Astrocyte (in vitro differentiated cells and primary cell): Measurements from ENCODE around the gene TLX2. TPM values are rescaled to one million over a fixed set of nuclear protein-coding genes. Genes with fewer than 3 reads are reported as not detected.
A peak's percentile ranks its signal among the peaks of the same experiment; 100 is the strongest.

Source experiments
- DNase-seq: peaks from one replicate; pipeline ENCODE4 v3.0.0-alpha.2; 2010; ENCODE audit warnings: low read depth
- FAIRE-seq: peaks from 2 replicates; lab custom pipeline; 2011; peaks lifted over from hg19 to GRCh38; lab: Jason Lieb, UNC
- H2AFZ ChIP-seq: 2 replicates; pipeline ENCODE4 v1.6.0; 2012; ENCODE audit warnings: low read depth, low read length, inconsistent platforms
- H3K27ac ChIP-seq: 2 replicates; pipeline ENCODE4 v1.5.1; 2011; ENCODE audit warnings: low read depth, low read length, inconsistent platforms
- H3K27me3 ChIP-seq: 2 replicates; pipeline ENCODE4 v1.6.0; 2011; ENCODE audit warnings: low read length, inconsistent platforms; ENCODE audit not compliant: insufficient read depth
- H3K36me3 ChIP-seq: 2 replicates; pipeline ENCODE4 v1.5.1; 2011; ENCODE audit warnings: low read length, inconsistent platforms; ENCODE audit not compliant: insufficient read depth
- H3K4me1 ChIP-seq: 2 replicates; pipeline ENCODE4 v1.5.1; 2011; ENCODE audit warnings: low read length, inconsistent platforms; ENCODE audit not compliant: insufficient read depth
- H3K4me2 ChIP-seq: 2 replicates; pipeline ENCODE4 v1.6.0; 2012; ENCODE audit warnings: low read length, inconsistent platforms
- H3K4me3 ChIP-seq: 2 replicates; pipeline ENCODE4 v1.5.1; 2011; ENCODE audit warnings: low read depth, mild to moderate bottlenecking, low read length, inconsistent platforms; ENCODE audit not compliant: insufficient read depth
- H3K79me2 ChIP-seq: 2 replicates; pipeline ENCODE4 v1.6.0; 2012; ENCODE audit warnings: mild to moderate bottlenecking, low read length, inconsistent platforms; ENCODE audit not compliant: insufficient read depth
- H3K9ac ChIP-seq: 2 replicates; pipeline ENCODE4 v1.6.0; 2012; ENCODE audit warnings: mild to moderate bottlenecking, low read length, inconsistent platforms
- H3K9me3 ChIP-seq: 2 replicates; pipeline ENCODE4 v1.5.1; 2012; ENCODE audit warnings: low read depth, mild to moderate bottlenecking, low read length, inconsistent platforms; ENCODE audit not compliant: insufficient read depth
- H4K20me1 ChIP-seq: 2 replicates; pipeline ENCODE4 v1.6.0; 2012; ENCODE audit warnings: low read length, inconsistent platforms; ENCODE audit not compliant: insufficient read depth
- H3K27ac Mint-ChIP-seq: one replicate; pipeline ENCODE4 v1.8.0; 2021; ENCODE audit warnings: mild to moderate bottlenecking, mixed read lengths; ENCODE audit not compliant: unreplicated experiment
- H3K27me3 Mint-ChIP-seq: one replicate; pipeline ENCODE4 v1.8.0; 2021; ENCODE audit warnings: low read depth, mixed read lengths; ENCODE audit not compliant: unreplicated experiment
- H3K36me3 Mint-ChIP-seq: one replicate; pipeline ENCODE4 v1.8.0; 2021; ENCODE audit warnings: low read depth, mixed read lengths; ENCODE audit not compliant: unreplicated experiment
- H3K4me1 Mint-ChIP-seq: one replicate; pipeline ENCODE4 v1.8.0; 2021; ENCODE audit warnings: low read depth, mixed read lengths; ENCODE audit not compliant: unreplicated experiment
- H3K4me3 Mint-ChIP-seq: one replicate; pipeline ENCODE4 v1.8.0; 2021; ENCODE audit warnings: mild to moderate bottlenecking, moderate library complexity, mixed read lengths; ENCODE audit not compliant: unreplicated experiment
- H3K9me3 Mint-ChIP-seq: one replicate; pipeline ENCODE4 v1.8.0; 2021; ENCODE audit warnings: mild to moderate bottlenecking, mixed read lengths; ENCODE audit not compliant: unreplicated experiment
- CTCF ChIP-seq: IDR thresholded peaks from 2 replicates; pipeline ENCODE4 v1.5.1; 2011; ENCODE audit warnings: low read depth, mild to moderate bottlenecking, inconsistent platforms, low read length, moderate library complexity; ENCODE audit not compliant: insufficient read depth
- EZH2 ChIP-seq: IDR thresholded peaks from 2 replicates; pipeline ENCODE4 v1.6.1; 2012; ENCODE audit warnings: mild to moderate bottlenecking, low read length, inconsistent platforms; ENCODE audit not compliant: insufficient read depth
- total RNA-seq: library from RNA; stranded (reverse); gene quantifications from 2 replicates; pipeline ENCODE4 v1.2.1, GENCODE V29; 2021

The TLX2 gene
- total RNA-seq, 1 donor from 2014 or later: not detected

GRCh38 chr2:74555610-74556103 lies 41.4 kb downstream of the TLX2 start:
- H3K36me3 ChIP-seq: no peaks in the 10 kb centered on the region
- Mint-ChIP-seq H3K9me3 (no peaks in the 10 kb centered on the region), H3K36me3 (no peaks in the 10 kb centered on the region), H3K27ac (peak overlapping the region; percentile 53), H3K4me1 (peaks cover 7% of the 10 kb centered on the region), H3K4me3 (peak overlapping the region; percentile 95), H3K27me3 (no peaks in the 10 kb centered on the region)
- H3K4me1 ChIP-seq: peaks cover 17% of the 10 kb centered on the region
- peaks cover 50% of the 10 kb centered on the region for H3K79me2 ChIP-seq
- H2AFZ ChIP-seq: peak overlapping the region; percentile 80
- H3K27ac ChIP-seq: no peak overlapping the region
- no peak for DNase-seq
- H3K4me3 ChIP-seq: peak overlapping the region; percentile 85
- no peak for TF ChIP-seq EZH2
- no peak for TF ChIP-seq CTCF
- H3K9ac ChIP-seq: peak overlapping the region; percentile 82
- peaks cover 11% of the 10 kb centered on the region for H4K20me1 ChIP-seq
- H3K9me3 ChIP-seq: no peaks in the 10 kb centered on the region
- no peak for FAIRE-seq
- no peaks in the 10 kb centered on the region for H3K27me3 ChIP-seq
- H3K4me2 ChIP-seq: peak overlapping the region; percentile 90

GRCh38 chr2:74556159-74556558 lies 41.9 kb downstream of the TLX2 start:
- TF ChIP-seq CTCF (no peak), EZH2 (no peak)
- no peak for FAIRE-seq
- Histone ChIP-seq H3K4me1 (peaks cover 18% of the 10 kb centered on the region), H4K20me1 (peaks cover 11% of the 10 kb centered on the region), H3K27ac (no peak overlapping the region), H2AFZ (no peak overlapping the region), H3K4me3 (no peak overlapping the region), H3K9me3 (no peaks in the 10 kb centered on the region), H3K79me2 (peaks cover 46% of the 10 kb centered on the region), H3K9ac (no peak overlapping the region), H3K27me3 (no peaks in the 10 kb centered on the region), H3K36me3 (no peaks in the 10 kb centered on the region), H3K4me2 (peak overlapping the region; percentile 90)
- DNase-seq: no peak
- Mint-ChIP-seq H3K9me3 (no peaks in the 10 kb centered on the region), H3K4me1 (peaks cover 7% of the 10 kb centered on the region), H3K36me3 (no peaks in the 10 kb centered on the region), H3K4me3 (peak overlapping the region; percentile 95), H3K27ac (no peak overlapping the region), H3K27me3 (no peaks in the 10 kb centered on the region)

- Mint-ChIP-seq H3K9me3 (no peaks in the 10 kb centered on the region), H3K27me3 (peaks cover under 1% of the 10 kb centered on the region), H3K4me1 (peaks cover 7% of the 10 kb centered on the region), H3K4me3 (no peak overlapping the region), H3K27ac (no peak overlapping the region), H3K36me3 (no peaks in the 10 kb centered on the region)
- TF ChIP-seq CTCF: no peak
- TF ChIP-seq EZH2: no peak
- Histone ChIP-seq H3K4me1 (peaks cover 18% of the 10 kb centered on the region), H3K4me3 (no peak overlapping the region), H3K27me3 (no peaks in the 10 kb centered on the region), H3K9ac (no peak overlapping the region), H2AFZ (no peak overlapping the region), H3K79me2 (peaks cover 38% of the 10 kb centered on the region), H4K20me1 (peaks cover 11% of the 10 kb centered on the region), H3K9me3 (no peaks in the 10 kb centered on the region), H3K36me3 (no peaks in the 10 kb centered on the region), H3K27ac (no peak overlapping the region), H3K4me2 (no peak overlapping the region)
- DNase-seq (no peak), FAIRE-seq (no peak)
Measured at GRCh38 chr2:74556831-74557370, 42.7 kb downstream of the TLX2 start.
